K562 (cell line): ENCODE results near the gene POLRMT. TPM values are rescaled to one million over a fixed set of nuclear protein-coding genes. Genes with fewer than 3 reads are reported as not detected.

ENCODE experiments used
- ADNP ChIP-seq: fragments of 200-800 bp; sonication (Bioruptor generic); IDR thresholded peaks from 2 replicates; pipeline ENCODE4 v1.6.1; 2016; ENCODE audit warnings: missing genetic modification characterization, missing compliant biosample characterization
- BDP1 ChIP-seq: IDR thresholded peaks from 3 replicates; pipeline ENCODE4 v1.6.1; 2011; ENCODE audit not compliant: insufficient read length, insufficient read depth
- CEBPG ChIP-seq, 3 experiments: fragments of 200-800 bp in 1 of 3; sonication (Bioruptor generic) in 1 of 3; sonication (generic) in 1 of 3; formaldehyde crosslinking in 1 of 3; IDR thresholded peaks in 2 of 3; conservative IDR thresholded peaks in 1 of 3; 2 replicates each; pipeline versions ENCODE4 v1.6.1 to v1.8.0; 2016 to 2022; ENCODE audit warnings: missing compliant biosample characterization in 2 of 3, missing genetic modification characterization in 2 of 3, mild to moderate bottlenecking in 1 of 3, missing genetic modification reagents in 1 of 3
- FOXJ2 ChIP-seq: fragments of 200-800 bp; sonication (Bioruptor generic); IDR thresholded peaks from 2 replicates; pipeline ENCODE4 v1.6.1; 2016; ENCODE audit warnings: missing genetic modification characterization, missing compliant biosample characterization
- HNRNPLL ChIP-seq: fragments of 200-400 bp; formaldehyde crosslinking; IDR thresholded peaks from 2 replicates; pipeline ENCODE4 v1.6.1; 2017; ENCODE audit warnings: low read length, low read depth, mild to moderate bottlenecking; ENCODE audit not compliant: poor library complexity, severe bottlenecking
- MAZ ChIP-seq, 2 experiments: fragments of 450-650 bp in 1 of 2; sonication (generic) in 1 of 2; formaldehyde crosslinking; IDR thresholded peaks in 1 of 2; conservative IDR thresholded peaks in 1 of 2; 2 replicates each; pipeline versions ENCODE4 v1.4.0 to v1.5.0; 2020; ENCODE audit warnings: mild to moderate bottlenecking in 1 of 2, missing genetic modification reagents in 1 of 2
- MLLT1 ChIP-seq, 2 experiments: fragments of 450-650 bp; IDR thresholded peaks; 2 replicates each; pipeline ENCODE4 v1.6.1; 2016
- RCOR1 ChIP-seq, 2 experiments: IDR thresholded peaks; 2 replicates each; pipeline ENCODE4 v1.6.1; 2012; ENCODE audit warnings: low read depth in 2 of 2, low read length in 2 of 2, borderline replicate concordance in 1 of 2, improper control_type of control experiment in 1 of 2
- SMARCB1 ChIP-seq: IDR thresholded peaks from 2 replicates; pipeline ENCODE4 v1.6.1; 2011; ENCODE audit warnings: improper control_type of control experiment, low read depth; ENCODE audit not compliant: insufficient read length
- THAP7 ChIP-seq: fragments of 250-450 bp; sonication (Bioruptor Pico); IDR thresholded peaks from 2 replicates; pipeline ENCODE4 v1.5.0; 2021
- ZBTB33 ChIP-seq: sonication (generic); formaldehyde crosslinking; IDR thresholded peaks from 2 replicates; pipeline ENCODE4 v1.8.1; 2023; ENCODE audit warnings: mild to moderate bottlenecking, missing genetic modification reagents
- ZC3H11A ChIP-seq: IDR thresholded peaks from 2 replicates; pipeline ENCODE4 v1.6.1; 2012; ENCODE audit warnings: low read depth, low read length, improper control_type of control experiment
- ZFX ChIP-seq: sonication (generic); formaldehyde crosslinking; IDR thresholded peaks from 2 replicates; pipeline ENCODE4 v1.8.0; 2022; ENCODE audit warnings: mild to moderate bottlenecking, missing genetic modification reagents, moderate library complexity
- ZKSCAN3 ChIP-seq: fragments of 250-450 bp; sonication (Bioruptor Pico); IDR thresholded peaks from 2 replicates; pipeline ENCODE4 v1.4.0; 2020
- ZNF277 ChIP-seq: fragments of 250-450 bp; sonication (Bioruptor Pico); IDR thresholded peaks from 2 replicates; pipeline ENCODE4 v1.8.0; 2022; ENCODE audit warnings: inconsistent platforms, mild to moderate bottlenecking, moderate library complexity, borderline replicate concordance
- ZNF445 ChIP-seq: fragments of 250-450 bp; sonication (Bioruptor Pico); IDR thresholded peaks from 2 replicates; pipeline ENCODE4 v1.4.0; 2020; ENCODE audit warnings: low read depth, mild to moderate bottlenecking, moderate library complexity
- ZNF76 ChIP-seq: fragments of 250-450 bp; sonication (Bioruptor Pico); IDR thresholded peaks from 2 replicates; pipeline ENCODE4 v1.4.0; 2020; ENCODE audit warnings: mild to moderate bottlenecking, moderate library complexity, borderline replicate concordance
- ZNF766 ChIP-seq: fragments of 200-800 bp; sonication (Bioruptor generic); conservative IDR thresholded peaks from 2 replicates; pipeline ENCODE4 v1.6.1; 2016; ENCODE audit warnings: missing genetic modification characterization, missing compliant biosample characterization
- polyA plus RNA-seq, 8 experiments: library from polyadenylated mRNA; depleted of rRNA in 4 of 8; stranded (reverse) in 5 of 8; unstranded in 3 of 8; fragments of >200 nt; fragmentation: Nextera tagmentation in 2 of 8; fragmentation: Illumina TruSeq in 1 of 8; extraction: Ambion mirVana in 2 of 8; extraction: Trizol in 1 of 8; gene quantifications; 2 replicates each; pipeline versions ENCODE4 v1.2.1 to v1.2.3, GENCODE V29; 2011 to 2014; ENCODE audit warnings: inconsistent platforms in 1 of 8, missing spikeins in 1 of 8
- total RNA-seq, 7 experiments: library from RNA; depleted of rRNA in 6 of 7; stranded (reverse); fragments of >200 nt in 6 of 7; fragmentation: Illumina TruSeq in 2 of 7; extraction: Trizol in 2 of 7; gene quantifications; 2 replicates each; pipeline versions ENCODE4 v1.2.1 to v1.2.3, GENCODE V29; 2011 to 2021; ENCODE audit warnings: low replicate concordance in 1 of 7

Gene POLRMT
- total and polyA plus RNA-seq, 9 of the 15 experiments (the other 6 are each of a cell fraction or from before 2014, with no cell fraction given), result 30.3 to 144 (median 68.0) TPM

- no peak for TF ChIP-seq HNRNPLL
- no peak for TF ChIP-seq CEBPG (CRISPR knock-in tag; IDR thresholded peaks at IDR 0.05)
- TF ChIP-seq CEBPG (tag; conservative IDR thresholded peaks at IDR 0.05 in 1 of 2, IDR thresholded peaks at IDR 0.05 in 1 of 2), result no peak
- TF ChIP-seq ZNF445 (CRISPR knock-in tag), result no peak
- no peak for TF ChIP-seq ZNF277 (CRISPR knock-in tag)
- TF ChIP-seq ZBTB33 (CRISPR knock-in tag), result peak; percentile 76
- no peak for TF ChIP-seq SMARCB1
- no peak for TF ChIP-seq FOXJ2 (tag)
- TF ChIP-seq ZKSCAN3 (CRISPR knock-in tag), result no peak
- TF ChIP-seq MAZ (CRISPR knock-in tag; conservative IDR thresholded peaks at IDR 0.05 in 1 of 2, IDR thresholded peaks at IDR 0.05 in 1 of 2), result no peak
- no peak for TF ChIP-seq BDP1
- peak; percentile 65 to 89; a peak in 3 of 4 replicates for TF ChIP-seq RCOR1 (IDR thresholded peaks at IDR 0.05; ENCODE audit: borderline replicate concordance in 1 of 2, low read depth in 2 of 2, low read length in 2 of 2)
- TF ChIP-seq ZNF76 (CRISPR knock-in tag), result no peak
- TF ChIP-seq THAP7 (CRISPR knock-in tag), result no peak
- TF ChIP-seq ZC3H11A, result no peak
- no peak for TF ChIP-seq ZNF766 (CRISPR knock-in tag)
- TF ChIP-seq ADNP (tag), result peak; percentile 81
- TF ChIP-seq ZFX (CRISPR knock-in tag), result no peak
- peak in 1 of 2 experiments; percentile 99; a peak in 2 of 4 replicates for TF ChIP-seq MLLT1 (IDR thresholded peaks at IDR 0.05)
Measured at GRCh38 chr19:597406-598315, 35.7 kb downstream of the POLRMT start (continued).
